ENCODE results near the gene TASP1.

TASP1 gene

GRCh38 chr20:13430346-13431002, 208.3 kb downstream of the TASP1 start:
- DNase-seq, result no peak

DNA sequence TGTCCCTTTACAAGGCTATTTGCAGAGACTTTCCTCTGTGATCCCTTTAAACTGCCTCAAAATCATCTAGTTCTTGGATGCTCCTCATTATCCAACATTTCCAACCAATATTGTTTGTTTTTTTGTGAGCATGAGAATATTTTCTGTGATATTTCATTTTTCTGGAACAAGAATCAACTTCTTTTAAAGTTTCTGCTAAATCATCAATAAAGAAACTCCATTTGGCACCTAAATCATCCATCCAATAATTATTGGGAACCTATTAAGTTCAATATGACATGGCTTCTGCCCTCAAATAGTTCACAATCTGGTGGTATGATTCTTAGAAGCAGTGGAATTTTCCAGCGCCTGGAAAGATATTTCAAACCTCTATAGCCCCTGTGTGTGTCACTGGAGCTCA, 210.0 kb downstream of the TASP1 start:
- DNase-seq, result no peak

DNA sequence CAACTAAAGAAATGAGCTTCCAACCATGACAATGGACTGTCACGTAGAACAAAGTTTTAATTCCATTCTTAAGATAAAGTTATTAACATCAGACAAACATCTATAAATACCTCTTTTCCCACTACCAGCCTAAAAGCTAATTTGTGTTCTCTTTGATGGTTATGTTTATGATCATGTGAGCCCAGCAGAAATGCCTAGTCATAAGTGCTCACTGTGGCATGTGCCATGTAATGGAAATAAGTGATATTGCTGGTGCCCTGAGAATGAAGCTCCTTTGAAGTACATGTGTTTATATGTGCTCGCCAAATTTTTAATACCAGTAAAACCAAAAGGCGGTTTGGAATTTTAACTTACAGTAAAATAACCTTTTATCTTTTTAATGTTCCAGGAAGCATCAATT, 211.9 kb downstream of the TASP1 start:
- no peak for DNase-seq

GRCh38 chr20:13425381-13426135, 213.2 kb downstream of the TASP1 start:
- DNase-seq, result no peak

DNA sequence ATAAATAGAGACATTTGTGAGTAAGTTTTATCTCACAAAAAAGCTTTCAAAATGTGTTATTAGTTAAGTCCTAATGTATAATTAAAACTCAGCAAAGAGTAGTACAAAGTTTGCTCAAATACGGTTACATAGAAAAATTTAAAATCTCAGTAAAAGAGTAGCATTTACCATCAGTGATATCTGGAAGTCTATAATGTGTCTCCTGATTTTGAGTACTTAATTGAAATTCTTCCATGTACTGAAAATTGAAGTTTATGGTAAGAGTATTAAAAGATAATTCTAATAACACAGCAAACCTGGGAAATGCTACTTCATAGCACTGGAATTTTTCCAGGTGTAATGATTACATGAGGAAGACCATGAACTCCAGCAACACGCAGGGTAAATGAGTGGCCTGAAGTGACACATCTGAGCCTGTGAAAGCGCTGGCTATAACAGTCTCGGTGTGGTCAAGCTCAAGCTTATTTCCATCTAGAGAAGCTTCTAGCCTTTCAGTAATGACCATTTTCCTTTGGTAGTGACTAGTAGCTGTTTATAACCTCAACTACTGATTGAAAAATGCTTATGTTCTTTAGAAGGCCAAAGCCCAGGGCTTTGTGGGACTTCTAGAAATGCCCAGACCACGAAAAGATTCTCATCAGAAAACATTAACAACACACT, 214.4 kb downstream of the TASP1 start:
- no peak for DNase-seq

DNA sequence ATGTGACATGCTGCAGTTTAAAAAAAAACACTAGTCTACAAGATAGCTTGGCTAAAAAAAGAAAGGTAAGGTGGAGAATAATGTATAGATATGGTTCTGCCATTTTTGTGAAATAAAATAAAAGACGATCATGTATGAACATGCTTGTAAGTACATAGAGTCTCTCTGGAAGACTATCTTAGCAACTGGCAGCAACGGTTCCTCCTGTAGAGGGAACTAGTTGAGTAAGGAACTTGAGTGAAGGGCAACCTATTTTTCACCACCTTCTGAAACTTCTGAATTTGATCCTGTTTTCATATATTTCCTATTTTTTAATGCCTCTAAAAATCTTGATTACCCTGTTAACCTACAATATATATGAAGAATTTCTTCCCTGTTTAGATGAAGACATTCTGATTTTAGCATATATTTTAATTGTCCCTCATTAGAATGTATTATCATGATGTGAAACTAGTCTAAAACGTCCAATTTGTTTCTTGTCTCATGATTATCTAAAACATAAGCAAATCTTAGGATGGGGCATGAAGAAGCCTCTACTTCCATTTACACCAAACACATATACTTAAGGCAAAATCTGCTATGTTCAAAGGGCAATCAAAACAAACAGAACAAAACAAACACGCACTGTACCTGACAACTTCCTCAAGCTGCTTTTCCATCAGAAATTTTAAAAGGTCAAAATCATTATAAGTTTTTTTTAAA, 215.1 kb downstream of the TASP1 start:
- no peak for DNase-seq

- DNase-seq, result no peak
Measured at GRCh38 chr20:13422637-13423036, 216.1 kb downstream of the TASP1 start.

GRCh38 chr20:13420625-13421024, 218.1 kb downstream of the TASP1 start:
- DNase-seq, result no peak

GRCh38 chr20:13419477-13419876, 219.3 kb downstream of the TASP1 start:
- DNase-seq, result no peak

DNA sequence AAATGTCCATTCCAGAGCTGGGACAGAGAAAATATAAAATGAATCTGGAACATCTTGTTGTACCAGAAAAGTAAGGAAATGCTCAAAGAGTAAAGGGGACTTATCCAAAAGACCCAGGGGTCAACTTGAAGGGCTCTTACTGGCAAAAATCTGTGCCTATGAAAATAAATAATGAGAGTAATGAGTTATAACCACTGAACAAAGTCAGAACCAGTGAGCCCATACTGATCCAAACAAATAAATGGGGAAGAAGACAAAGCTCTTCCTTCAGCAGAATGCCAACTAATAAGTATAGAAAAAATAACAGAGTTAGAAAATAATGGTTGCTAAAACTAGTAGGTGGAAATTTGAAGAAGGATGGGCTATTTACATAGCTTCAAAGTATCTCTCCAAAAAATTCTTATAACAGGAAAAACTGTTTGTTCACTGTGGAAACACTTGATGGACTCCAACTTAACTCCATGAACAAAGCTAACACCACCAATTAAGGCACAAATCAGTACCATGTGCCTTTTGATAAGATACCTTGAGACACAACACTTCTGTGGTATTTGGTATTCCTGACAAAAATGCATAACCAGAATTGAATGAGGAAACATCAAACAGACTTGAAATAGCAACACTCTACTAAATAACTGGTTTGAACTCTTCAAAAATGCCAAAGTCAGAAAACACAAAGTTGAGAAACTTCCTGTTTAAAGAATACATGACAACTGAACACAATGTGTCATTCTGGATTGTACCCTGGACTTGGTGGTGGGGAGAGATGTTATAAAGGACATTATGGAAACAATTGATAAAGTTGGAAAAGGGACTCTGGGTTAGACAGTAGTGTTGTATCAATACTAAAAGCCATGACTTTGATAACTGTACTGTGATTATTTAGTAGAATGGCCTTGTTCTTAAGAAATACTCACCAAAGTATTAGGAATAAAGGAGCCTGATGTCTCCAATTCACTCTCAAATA, 220.2 kb downstream of the TASP1 start:
- no peak for DNase-seq

- DNase-seq, result no peak
Measured at GRCh38 chr20:13416531-13416930, 222.2 kb downstream of the TASP1 start.

- no peak for DNase-seq
Measured at GRCh38 chr20:13412806-13413445, 225.8 kb downstream of the TASP1 start.

GRCh38 chr20:13404293-13404692, 234.4 kb downstream of the TASP1 start:
- no peak for DNase-seq

DNA sequence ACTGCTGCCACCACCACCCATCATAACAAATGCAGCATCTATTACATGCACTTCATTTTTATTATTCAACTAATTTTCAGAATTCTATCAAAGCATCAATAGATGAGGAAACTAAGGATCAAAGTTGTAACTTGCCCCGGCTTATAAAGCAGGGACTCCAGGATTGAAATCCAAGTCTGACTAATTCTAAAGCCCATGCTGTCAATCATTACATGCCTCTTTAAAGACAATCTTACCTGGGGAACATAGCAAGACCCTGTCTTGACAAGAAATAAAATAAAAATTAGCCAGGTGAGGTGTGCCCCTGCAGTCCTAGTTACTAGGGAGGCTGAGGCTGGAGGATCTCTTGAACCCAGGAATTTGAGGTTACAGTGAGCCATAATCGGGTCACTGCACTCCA, 235.3 kb downstream of the TASP1 start:
- DNase-seq, result no peak

GRCh38 chr20:13402986-13403385, 235.7 kb downstream of the TASP1 start:
- DNase-seq, result no peak

DNA sequence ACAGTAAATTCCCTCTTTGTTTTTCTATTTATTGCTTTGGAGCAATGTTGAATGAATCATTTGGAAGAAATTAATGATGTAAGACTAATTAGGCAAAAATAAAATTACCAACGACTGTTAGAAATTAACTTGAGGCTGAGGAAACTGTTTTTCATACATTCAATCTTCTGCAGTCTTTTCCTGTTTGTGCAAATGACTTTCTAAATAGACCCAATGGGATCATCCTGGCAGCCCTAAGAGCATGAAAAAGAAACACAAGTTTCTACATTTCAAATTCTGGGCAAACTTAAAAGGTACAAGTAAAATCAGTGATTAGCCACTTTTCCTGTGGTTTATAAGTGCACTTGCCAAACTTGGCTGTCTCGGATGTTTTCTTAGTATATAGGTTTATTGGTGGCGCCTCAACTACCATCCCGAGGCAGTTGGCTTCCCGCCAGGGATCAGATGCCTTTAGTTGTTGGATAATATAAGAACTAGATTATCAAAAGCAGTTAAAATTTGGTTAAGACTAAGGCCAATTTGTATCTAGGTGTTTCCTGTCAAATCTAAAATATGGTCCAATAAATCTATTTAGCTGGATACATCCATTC, 236.5 kb downstream of the TASP1 start:
- no peak for DNase-seq

DNA sequence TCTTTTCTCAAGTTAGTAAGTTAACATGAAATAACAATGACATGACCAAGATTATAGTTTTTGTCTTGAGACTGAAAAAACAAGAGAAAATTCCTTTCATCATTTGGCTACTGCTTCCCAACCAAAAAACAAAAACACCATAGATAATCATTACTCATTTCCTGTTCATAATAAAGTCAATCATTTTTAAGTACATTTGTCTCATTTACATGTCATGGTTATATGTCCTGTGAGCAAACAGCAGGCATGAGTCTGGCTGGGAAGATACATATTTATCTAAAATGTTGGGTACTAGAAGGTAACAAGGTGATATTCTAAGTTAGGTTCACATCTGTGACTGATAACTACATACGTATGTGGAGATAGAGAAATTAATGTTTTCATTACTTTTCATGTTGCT, 237.1 kb downstream of the TASP1 start:
- DNase-seq, result no peak

DNA sequence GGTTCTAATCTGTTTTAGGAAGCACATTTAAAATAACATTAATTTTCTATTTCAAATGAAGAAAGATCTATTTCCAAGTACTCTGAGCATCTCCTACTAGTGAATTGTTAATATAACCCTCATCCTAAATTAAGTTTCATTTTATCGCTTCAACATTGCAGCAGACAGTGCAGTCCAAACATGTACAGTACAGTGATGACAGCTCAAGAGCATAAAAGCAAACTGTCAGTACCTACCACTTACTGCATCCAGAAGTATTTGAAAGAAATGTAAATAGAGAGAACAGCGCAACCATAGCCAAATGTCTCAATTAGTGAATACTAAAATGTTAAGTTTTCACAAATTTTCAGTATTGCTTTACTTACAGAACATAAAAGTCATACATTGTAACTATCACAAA, 238.3 kb downstream of the TASP1 start:
- no peak for DNase-seq

GRCh38 chr20:13397300-13397724, 241.4 kb downstream of the TASP1 start:
- no peak for DNase-seq

GRCh38 chr20:13396826-13397225, 241.9 kb downstream of the TASP1 start:
- DNase-seq, result no peak

DNA sequence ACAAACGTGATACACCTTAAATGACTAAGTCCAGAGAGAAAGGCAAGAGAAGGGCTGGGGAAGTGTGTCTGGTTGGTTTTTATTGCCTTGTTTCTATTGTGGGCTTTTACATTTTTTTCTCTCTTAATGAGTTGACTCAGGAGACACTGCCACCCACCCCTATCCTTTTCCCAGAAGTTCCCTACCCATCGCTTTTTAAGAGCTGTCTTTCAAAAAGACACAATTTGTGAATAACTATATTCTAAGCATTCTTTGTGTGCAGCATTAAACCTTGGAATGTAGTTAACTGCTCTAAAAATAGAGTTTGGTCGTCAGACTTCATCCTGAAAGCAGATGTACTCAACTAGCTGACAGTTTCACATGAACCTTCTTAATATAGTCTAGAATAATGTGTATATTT, 242.7 kb downstream of the TASP1 start:
- DNase-seq, result no peak

Data from NCI-H446 treated with DMSO at 0.1 percent for 48 hours (cell line).